NCI-H510A (cell line): ENCODE measurements around the gene PSME3IP1.
"Not testable (repeated sequence)": the region's sequence is repeated elsewhere in the genome, so short reads cannot be mapped to it uniquely, and the experiment has no call there.

ENCODE experiments used
- DNase-seq: peaks from one replicate; lab custom pipeline; 2025; lab: John Stamatoyannopoulos, UW

The PSME3IP1 gene

GRCh38 chr16:57196753-57197152 is 10.9 kb upstream of the PSME3IP1 start:
- no peak for DNase-seq

GRCh38 chr16:57196286-57196685 is 10.4 kb upstream of the PSME3IP1 start:
- DNase-seq, result no peak

GRCh38 chr16:57194512-57194911 is 8.7 kb upstream of the PSME3IP1 start:
- DNase-seq, result no peak

GRCh38 chr16:57192720-57193486 is 7.1 kb upstream of the PSME3IP1 start:
- no peak for DNase-seq

- DNase-seq, result no peak
Measured at GRCh38 chr16:57192146-57192545, 6.3 kb upstream of the PSME3IP1 start.

GRCh38 chr16:57191056-57191571 is 5.3 kb upstream of the PSME3IP1 start:
- no peak for DNase-seq

- no peak for DNase-seq
Measured at GRCh38 chr16:57190136-57190535, 4.3 kb upstream of the PSME3IP1 start.

GRCh38 chr16:57189527-57189926 is 3.7 kb upstream of the PSME3IP1 start:
- not testable (repeated sequence) for DNase-seq

GRCh38 chr16:57188711-57189002 is 2.8 kb upstream of the PSME3IP1 start:
- DNase-seq, result no peak

GRCh38 chr16:57187902-57188710 is 2.3 kb upstream of the PSME3IP1 start:
- not testable (repeated sequence) for DNase-seq

GRCh38 chr16:57186872-57187854 is 1.3 kb upstream of the PSME3IP1 start:
- no peak for DNase-seq

GRCh38 chr16:57185446-57185944 is 344 bp downstream of the PSME3IP1 start:
- DNase-seq, result no peak

- DNase-seq, result no peak
Measured at GRCh38 chr16:57184887-57185445, 873 bp downstream of the PSME3IP1 start.

- no peak for DNase-seq
Measured at GRCh38 chr16:57184113-57184512, 1.7 kb downstream of the PSME3IP1 start.

GRCh38 chr16:57179215-57179828 is 6.5 kb downstream of the PSME3IP1 start:
- no peak for DNase-seq

- DNase-seq, result no peak
Measured at GRCh38 chr16:57178793-57179212, 7.0 kb downstream of the PSME3IP1 start.

- no peak for DNase-seq
Measured at GRCh38 chr16:57178196-57178595, 7.6 kb downstream of the PSME3IP1 start.

- no peak for DNase-seq
Measured at GRCh38 chr16:57175896-57176295, 9.9 kb downstream of the PSME3IP1 start.

- no peak for DNase-seq
Measured at GRCh38 chr16:57172721-57173290, 13.0 kb downstream of the PSME3IP1 start.

- no peak for DNase-seq
Measured at GRCh38 chr16:57169327-57169726, 16.5 kb downstream of the PSME3IP1 start.

GRCh38 chr16:57167953-57168352 is 17.9 kb downstream of the PSME3IP1 start:
- DNase-seq, result no peak
